B cell (primary cell): ENCODE measurements around the gene ZDHHC14. TPM values are rescaled to one million over a fixed set of nuclear protein-coding genes. Genes with fewer than 3 reads are reported as not detected.

Experiments used
- ATAC-seq: fragments of 200-7000 bp; cut with Tn5 transposase; one replicate; pipeline ENCODE4 v1.10.0; 2021; ENCODE audit warnings: low read depth, mild to moderate bottlenecking, moderate number of reproducible peaks, moderate library complexity
- CTCF ChIA-PET: fragments of 350-600 bp; sonication (Branson Sonifier 250); formaldehyde crosslinking; loops from one replicate; lab custom pipeline; 2021; ENCODE audit warnings: antibody characterized with exemption, inconsistent platforms; lab: Charles Lee
- POLR2A ChIA-PET: fragments of 350-600 bp; sonication (Branson Sonifier 250); formaldehyde crosslinking; loops from one replicate; lab custom pipeline; 2021; ENCODE audit warnings: antibody characterized with exemption; lab: Charles Lee
- DNase-seq: peaks from one replicate; pipeline ENCODE4 v3.0.0; 2013
- H2AFZ ChIP-seq: 2 replicates; pipeline ENCODE4 v1.6.1; 2012; ENCODE audit warnings: mild to moderate bottlenecking, low read depth, low read length; ENCODE audit not compliant: insufficient read depth, poor library complexity, severe bottlenecking
- H3K27ac ChIP-seq, 2 donors: 1 replicate in 1 of 2; 2 replicates in 1 of 2; pipeline ENCODE4 v1.5.1; 2012 to 2013; ENCODE audit warnings: low read length in 2 of 2, mild to moderate bottlenecking in 2 of 2, moderate library complexity in 1 of 2
- H3K27me3 ChIP-seq, 4 experiments: fragments of 200-600 bp in 1 of 4; sonication (generic) in 1 of 4; replicated peaks in 1 of 4; 1 replicate in 2 of 4; 2 replicates in 2 of 4; pipeline versions ENCODE4 v1.6.1 to v1.7.0; 2013 to 2016; ENCODE audit warnings: low read length in 3 of 4, mild to moderate bottlenecking in 2 of 4, mixed read lengths in 1 of 4, moderate library complexity in 1 of 4; ENCODE audit not compliant: insufficient read depth in 4 of 4, control insufficient read depth in 3 of 4; ENCODE audit errors: control extremely low read depth in 1 of 4
- H3K36me3 ChIP-seq, 2 experiments: replicated peaks in 1 of 2; 1 replicate in 1 of 2; 2 replicates in 1 of 2; pipeline versions ENCODE4 v1.6.1 to v1.7.1; 2013; ENCODE audit warnings: low read length in 1 of 2; ENCODE audit not compliant: insufficient read depth in 2 of 2, control insufficient read depth in 1 of 2; ENCODE audit errors: control extremely low read depth in 1 of 2, extremely low read depth in 1 of 2
- H3K4me1 ChIP-seq, 2 donors: fragments of 200-600 bp in 1 of 2; sonication (generic) in 1 of 2; 1 replicate in 1 of 2; 2 replicates in 1 of 2; pipeline versions ENCODE4 v1.5.1 to v1.6.1; 2013 to 2017; ENCODE audit warnings: low read length in 2 of 2; ENCODE audit not compliant: control insufficient read depth in 2 of 2, insufficient read depth in 2 of 2
- H3K4me2 ChIP-seq: replicated peaks from 2 replicates; pipeline ENCODE3; 2012; ENCODE audit warnings: mild to moderate bottlenecking, low read depth, low read length; ENCODE audit not compliant: poor library complexity, severe bottlenecking
- H3K4me3 ChIP-seq, 5 experiments: fragments of 200-600 bp in 1 of 5; sonication (generic) in 1 of 5; 1 replicate in 3 of 5; 2 replicates in 2 of 5; pipeline versions ENCODE4 v1.5.1 to v1.7.0; 2011 to 2016; ENCODE audit warnings: low read length in 4 of 5, mild to moderate bottlenecking in 4 of 5, low read depth in 2 of 5, control low read depth in 1 of 5, moderate library complexity in 1 of 5; ENCODE audit not compliant: insufficient read depth in 1 of 5; ENCODE audit errors: control extremely low read depth in 1 of 5, extremely low read depth in 1 of 5
- H3K79me2 ChIP-seq: fragments of 200-600 bp; sonication (generic); one replicate; pipeline ENCODE4 v1.6.0; 2016; ENCODE audit warnings: low read length; ENCODE audit not compliant: control insufficient read depth, insufficient read depth
- H3K9ac ChIP-seq: fragments of 200-600 bp; sonication (generic); 2 replicates; pipeline ENCODE4 v1.6.1; 2017; ENCODE audit warnings: mild to moderate bottlenecking, low read length, moderate library complexity
- H3K9me3 ChIP-seq, 3 donors: one replicate each; pipeline versions ENCODE4 v1.6.1 to v1.7.1; 2013; ENCODE audit warnings: low read length in 2 of 3; ENCODE audit not compliant: control insufficient read depth in 2 of 3, insufficient read depth in 1 of 3; ENCODE audit errors: control extremely low read depth in 1 of 3
- H4K20me1 ChIP-seq: 2 replicates; pipeline ENCODE4 v1.6.0; 2012; ENCODE audit warnings: mild to moderate bottlenecking, low read length; ENCODE audit not compliant: insufficient read depth, control insufficient read depth, poor library complexity, severe bottlenecking
- H3K27ac Mint-ChIP-seq: one replicate; pipeline ENCODE4 v1.8.0; 2021; ENCODE audit warnings: mixed read lengths
- H3K27me3 Mint-ChIP-seq: one replicate; pipeline ENCODE4 v1.8.0; 2021; ENCODE audit warnings: mixed read lengths
- H3K4me1 Mint-ChIP-seq: one replicate; pipeline ENCODE4 v1.8.0; 2021; ENCODE audit warnings: mixed read lengths
- H3K4me3 Mint-ChIP-seq: one replicate; pipeline ENCODE4 v1.8.0; 2021; ENCODE audit warnings: mixed read lengths
- H3K9me3 Mint-ChIP-seq: one replicate; pipeline ENCODE4 v1.8.0; 2022; ENCODE audit warnings: mixed read lengths; ENCODE audit not compliant: insufficient read depth
- CTCF ChIP-seq: fragments of 200-600 bp; IDR thresholded peaks from one replicate; pipeline ENCODE4 v1.8.0; 2022; ENCODE audit warnings: antibody characterized with exemption, mild to moderate bottlenecking
- EZH2 ChIP-seq: IDR thresholded peaks from 2 replicates; pipeline ENCODE4 v1.6.1; 2012; ENCODE audit warnings: borderline replicate concordance, low read depth, mild to moderate bottlenecking, moderate library complexity, low read length; ENCODE audit not compliant: insufficient read depth, poor library complexity, severe bottlenecking
- WGBS: methylation state at CpG from one replicate; pipeline ENCODE4 v1.1.5; 2013; ENCODE audit warnings: missing lambda C conversion rate; ENCODE audit not compliant: insufficient coverage; 5-methylcytosine and 5-hydroxymethylcytosine counted together
- intact Hi-C: fragments of 100-400 bp; cut with micrococcal nuclease; formaldehyde crosslinking; loops from one replicate; pipeline ENCODE4 v1.10.0; 2022
- polyA plus RNA-seq: library from polyadenylated mRNA; depleted of rRNA; stranded (reverse); fragments of >200 nt; gene quantifications from 2 replicates; pipeline ENCODE4 v1.2.3, GENCODE V29; 2012
- total RNA-seq, 2 donors: library from RNA; stranded (reverse); fragments of 120-200 nt in 1 of 2; gene quantifications; 1 replicate in 1 of 2; 2 replicates in 1 of 2; pipeline versions ENCODE4 v1.2.3 to v1.2.4, GENCODE V29; 2013 to 2022

Gene ZDHHC14
- total and polyA plus RNA-seq, 2 donors (not counting 1 experiment from before 2014, with no cell fraction given), result 8.8 to 50.4 TPM

GRCh38 chr6:157681041-157681650 lies 300.2 kb downstream of the ZDHHC14 start:
- H3K4me2 ChIP-seq, result no peak overlapping the region
- Mint-ChIP-seq H3K4me1 (no peaks in the 10 kb centered on the region), H3K27me3 (no peaks in the 10 kb centered on the region), H3K4me3 (no peak overlapping the region), H3K9me3 (no peaks in the 10 kb centered on the region), H3K27ac (no peak overlapping the region)
- H3K27me3 ChIP-seq, result no peaks in the 10 kb centered on the region
- POLR2A ChIA-PET, result no interaction called here
- no peaks in the 10 kb centered on the region for H4K20me1 ChIP-seq
- CTCF ChIA-PET, result no interaction called here
- no peaks in the 10 kb centered on the region for H3K9me3 ChIP-seq
- no peak overlapping the region for H3K4me3 ChIP-seq
- H3K4me1 ChIP-seq, result no peaks in the 10 kb centered on the region
- WGBS, result 83% methylated on average over 15 of the region's 18 CpGs
- DNase-seq, result no peak
- ATAC-seq, result no peak
- no peak overlapping the region for H3K9ac ChIP-seq
- TF ChIP-seq CTCF, result no peak
- no peak for TF ChIP-seq EZH2
- H3K79me2 ChIP-seq, result no peaks in the 10 kb centered on the region
- H3K36me3 ChIP-seq, result peaks cover 0 to 4% of the 10 kb centered on the region in 2 experiments
- no peak overlapping the region for H3K27ac ChIP-seq
- intact Hi-C loops, result no loop called here
- H2AFZ ChIP-seq, result no peak overlapping the region

- Mint-ChIP-seq H3K27me3 (peaks cover 2% of the 10 kb centered on the region), H3K4me1 (no peaks in the 10 kb centered on the region), H3K9me3 (no peaks in the 10 kb centered on the region), H3K4me3 (no peak overlapping the region), H3K27ac (no peak overlapping the region)
- POLR2A ChIA-PET, result no interaction called here
- no peak overlapping the region for H3K4me3 ChIP-seq
- no peak overlapping the region for H3K9ac ChIP-seq
- DNase-seq (no peak), ATAC-seq (no peak)
- WGBS, result 92% methylated on average over 5 of the region's 7 CpGs
- no peak overlapping the region for H3K27ac ChIP-seq
- TF ChIP-seq EZH2 (no peak), CTCF (no peak)
- no peaks in the 10 kb centered on the region for H3K9me3 ChIP-seq
- H3K4me1 ChIP-seq, result no peaks in the 10 kb centered on the region
- no peak overlapping the region for H3K4me2 ChIP-seq
- H4K20me1 ChIP-seq, result no peaks in the 10 kb centered on the region
- H3K27me3 ChIP-seq, result no peaks in the 10 kb centered on the region
- no peak overlapping the region for H2AFZ ChIP-seq
- CTCF ChIA-PET, result interaction anchor here (0.7 kb wide), 1 partner anchor 1221 kb away, joined by 3 read pairs; no protein-coding TSS in a partner anchor
- no peaks in the 10 kb centered on the region for H3K79me2 ChIP-seq
- intact Hi-C loops, result no loop called here
- H3K36me3 ChIP-seq, result no peaks in the 10 kb centered on the region
Observed at GRCh38 chr6:157682856-157683481, 302.0 kb downstream of the ZDHHC14 start.
